Nephron progenitor cell (in vitro differentiated cells): ENCODE measurements around the gene PRF1.

Experiments used
- DNase-seq: peaks from one replicate; pipeline ENCODE4 v3.0.0; 2021
- H3K27ac Mint-ChIP-seq: 2 replicates; pipeline ENCODE4 v1.8.0; 2021; ENCODE audit warnings: mild to moderate bottlenecking, moderate library complexity, mixed read lengths
- H3K27me3 Mint-ChIP-seq: 2 replicates; pipeline ENCODE4 v1.8.0; 2021; ENCODE audit warnings: mild to moderate bottlenecking, low read depth, mixed read lengths; ENCODE audit not compliant: poor library complexity
- H3K36me3 Mint-ChIP-seq: 2 replicates; pipeline ENCODE4 v1.8.0; 2021; ENCODE audit warnings: low read depth, mixed read lengths
- H3K4me1 Mint-ChIP-seq: 2 replicates; pipeline ENCODE4 v1.8.0; 2021; ENCODE audit warnings: mixed read lengths
- H3K4me3 Mint-ChIP-seq: 2 replicates; pipeline ENCODE4 v1.8.0; 2021; ENCODE audit warnings: mild to moderate bottlenecking, moderate library complexity, mixed read lengths
- H3K9me3 Mint-ChIP-seq: 2 replicates; pipeline ENCODE4 v1.8.0; 2021; ENCODE audit warnings: mild to moderate bottlenecking, moderate library complexity, mixed read lengths
- CTCF ChIP-seq: fragments of 200-600 bp; sonication (generic); IDR thresholded peaks from 2 replicates; pipeline ENCODE4 v1.5.0; 2021; ENCODE audit warnings: antibody characterized with exemption

Gene PRF1

DNA sequence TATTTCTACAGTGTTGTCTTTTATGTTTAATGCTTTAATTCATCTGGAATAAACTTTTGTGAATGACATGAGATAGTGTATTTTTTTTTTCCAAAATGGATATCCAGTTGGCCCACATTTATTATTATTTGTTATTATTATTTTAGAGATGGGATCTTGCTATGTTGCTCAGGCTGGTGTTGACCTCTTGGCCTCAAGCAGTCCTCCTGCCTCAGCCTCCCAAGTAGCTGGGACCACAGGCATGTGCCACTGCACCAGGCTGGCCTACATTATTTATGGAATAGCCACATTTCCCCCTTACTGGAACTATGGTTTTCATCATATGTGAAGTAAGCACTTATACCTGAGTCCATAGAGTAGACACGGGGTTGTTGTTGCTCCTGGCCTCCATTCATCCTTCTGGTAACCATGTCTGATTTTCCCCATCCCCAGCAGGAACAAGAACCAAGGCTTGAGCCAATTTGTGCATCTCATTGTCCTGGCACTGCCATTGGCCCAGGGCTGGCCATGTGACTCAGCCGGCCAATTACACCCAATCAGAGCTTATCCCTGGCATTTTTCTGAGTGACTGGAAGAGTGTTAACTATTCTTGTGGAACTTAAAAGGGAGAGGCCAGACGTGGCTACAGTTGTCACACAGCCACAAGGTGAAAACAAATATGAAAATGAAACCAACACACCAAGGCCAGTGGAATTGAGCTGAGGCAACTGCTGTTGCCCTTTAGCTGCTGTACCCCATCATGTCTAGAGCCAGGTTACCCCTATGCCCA, 23.1 kb downstream of the PRF1 start:
- H3K27ac Mint-ChIP-seq = no peak overlapping the region

DNA sequence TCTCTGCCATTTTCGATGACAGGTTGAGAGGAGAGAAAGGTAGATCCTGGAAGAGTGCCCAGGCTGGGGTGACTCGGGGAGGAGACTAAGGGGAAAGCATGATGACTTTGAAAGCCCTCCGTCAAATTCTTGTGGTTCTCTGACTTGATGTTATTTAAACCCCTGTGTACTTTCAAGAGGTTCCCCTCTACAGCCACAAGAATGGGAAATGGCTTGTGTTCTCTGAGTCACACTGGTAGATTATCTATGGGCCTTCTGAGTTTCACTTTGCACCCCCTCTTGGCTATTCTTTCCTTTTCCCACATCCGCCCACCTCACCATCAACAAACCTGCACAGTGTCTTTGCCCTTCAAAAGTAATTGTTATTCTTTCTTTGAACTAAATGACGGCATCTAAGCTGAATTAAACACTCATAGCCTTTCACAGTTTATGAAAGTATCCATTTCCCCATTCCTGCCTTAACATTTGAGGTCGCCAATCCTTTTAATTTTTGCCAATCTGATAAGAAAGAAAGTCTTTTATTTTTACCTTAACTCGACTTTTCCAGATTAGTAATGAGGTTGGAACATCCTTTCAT, 24.1 kb downstream of the PRF1 start:
- no peak for DNase-seq
- H3K36me3 Mint-ChIP-seq = no peaks in the 10 kb centered on the region
- peaks cover 13% of the 10 kb centered on the region for H3K4me1 Mint-ChIP-seq
- H3K27me3 Mint-ChIP-seq = peaks cover 7% of the 10 kb centered on the region
- H3K9me3 Mint-ChIP-seq = no peaks in the 10 kb centered on the region
- no peak for TF ChIP-seq CTCF
- H3K27ac Mint-ChIP-seq = no peak overlapping the region
- H3K4me3 Mint-ChIP-seq = no peak overlapping the region

More for the DNA sequence above, 23.1 kb downstream of the PRF1 start:
- no peaks in the 10 kb centered on the region for H3K9me3 Mint-ChIP-seq
- H3K27me3 Mint-ChIP-seq = peaks cover 7% of the 10 kb centered on the region
- DNase-seq = no peak
- H3K36me3 Mint-ChIP-seq = no peaks in the 10 kb centered on the region
- TF ChIP-seq CTCF = no peak
- H3K4me3 Mint-ChIP-seq = no peak overlapping the region
- H3K4me1 Mint-ChIP-seq = peaks cover 23% of the 10 kb centered on the region

DNA sequence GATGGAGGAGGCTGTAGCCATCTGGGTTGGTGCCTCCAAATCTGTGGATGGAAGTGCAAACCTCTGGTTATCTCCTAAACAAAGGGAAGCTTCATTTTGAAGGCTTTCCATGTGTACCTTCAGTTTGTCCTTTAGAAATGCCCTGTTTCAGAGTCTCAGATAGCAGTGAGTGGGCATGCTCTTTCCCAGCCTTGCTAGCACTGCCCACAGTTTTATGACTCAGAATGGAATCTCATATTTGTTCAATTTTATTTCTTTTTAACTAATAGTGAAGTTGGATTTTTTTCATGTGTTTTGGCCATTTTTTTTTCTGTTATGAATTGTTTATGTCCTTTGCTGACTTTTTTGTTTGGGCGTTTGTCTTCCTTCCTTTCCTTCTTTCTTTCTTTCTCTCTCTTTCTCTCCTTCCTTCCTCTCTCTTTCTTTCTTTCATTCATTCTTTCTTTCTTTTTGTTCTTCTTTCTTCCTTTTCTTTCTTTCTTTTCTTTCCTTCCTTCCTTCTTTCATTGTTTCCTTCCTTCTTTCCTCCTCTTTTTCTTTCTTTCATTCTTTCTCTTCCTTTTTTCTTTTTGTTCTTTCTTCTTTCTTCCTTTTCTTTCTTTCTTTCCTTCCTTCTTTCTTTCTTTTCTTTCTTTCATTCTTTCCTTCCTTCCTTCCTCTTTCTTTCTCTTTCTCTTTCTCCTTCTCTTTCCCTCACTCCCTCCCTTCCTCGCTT, 25.6 kb downstream of the PRF1 start:
- Mint-ChIP-seq H3K4me3 (no peak overlapping the region), H3K9me3 (no peaks in the 10 kb centered on the region), H3K27me3 (peaks cover 7% of the 10 kb centered on the region), H3K36me3 (no peaks in the 10 kb centered on the region), H3K4me1 (peaks cover 8% of the 10 kb centered on the region), H3K27ac (peak overlapping the region; percentile 92)
- no peak for DNase-seq
- no peak for TF ChIP-seq CTCF

- no peaks in the 10 kb centered on the region for H3K9me3 Mint-ChIP-seq
- H3K36me3 Mint-ChIP-seq = no peaks in the 10 kb centered on the region
- H3K4me3 Mint-ChIP-seq = no peak overlapping the region
- H3K27ac Mint-ChIP-seq = no peak overlapping the region
- peaks cover 7% of the 10 kb centered on the region for H3K27me3 Mint-ChIP-seq
- H3K4me1 Mint-ChIP-seq = peaks cover 8% of the 10 kb centered on the region
- TF ChIP-seq CTCF = no peak
- no peak for DNase-seq
These were observed 26.4 kb downstream of the PRF1 start for GRCh38 chr10:70575874-70576802.

- no peaks in the 10 kb centered on the region for H3K9me3 Mint-ChIP-seq
- H3K27me3 Mint-ChIP-seq = peaks cover 7% of the 10 kb centered on the region
- H3K4me1 Mint-ChIP-seq = peaks cover 8% of the 10 kb centered on the region
- TF ChIP-seq CTCF = no peak
- no peak for DNase-seq
- no peaks in the 10 kb centered on the region for H3K36me3 Mint-ChIP-seq
- H3K27ac Mint-ChIP-seq = no peak overlapping the region
- no peak overlapping the region for H3K4me3 Mint-ChIP-seq
These were observed 27.1 kb downstream of the PRF1 start for GRCh38 chr10:70575486-70575873.
